T-helper 2 cell treated with Interferon-gamma antibody and Interleukin-4, amounts not matched to agents 5 μg/mL and 100 μg/mL, for 36 hours (primary cell): ENCODE results near the gene DNAH2.

Experiments used
- DNase-seq: peaks from one replicate; pipeline ENCODE4 v3.0.0; 2021; ENCODE audit warnings: low spot score
- H3K27ac Mint-ChIP-seq: one replicate; pipeline ENCODE4 v1.8.0; 2021; ENCODE audit warnings: mild to moderate bottlenecking, mixed read lengths
- H3K27me3 Mint-ChIP-seq: one replicate; pipeline ENCODE4 v1.8.0; 2021; ENCODE audit warnings: low read depth, mixed read lengths
- H3K36me3 Mint-ChIP-seq: one replicate; pipeline ENCODE4 v1.8.0; 2021; ENCODE audit warnings: low read depth, mixed read lengths
- H3K4me1 Mint-ChIP-seq: one replicate; pipeline ENCODE4 v1.8.0; 2021; ENCODE audit warnings: low read depth, mixed read lengths
- H3K4me3 Mint-ChIP-seq: one replicate; pipeline ENCODE4 v1.8.0; 2022; ENCODE audit warnings: mild to moderate bottlenecking, moderate library complexity, mixed read lengths
- H3K9me3 Mint-ChIP-seq: one replicate; pipeline ENCODE4 v1.8.0; 2021; ENCODE audit warnings: mixed read lengths

DNAH2 gene

GRCh38 chr17:7755095-7755890 is 37.7 kb downstream of the DNAH2 start:
- Mint-ChIP-seq H3K27ac (no peak overlapping the region), H3K4me1 (no peaks in the 10 kb centered on the region), H3K9me3 (no peaks in the 10 kb centered on the region), H3K27me3 (peaks cover 3% of the 10 kb centered on the region), H3K36me3 (no peaks in the 10 kb centered on the region), H3K4me3 (no peak overlapping the region)
- DNase-seq, result no peak

- Mint-ChIP-seq H3K36me3 (no peaks in the 10 kb centered on the region), H3K27me3 (peaks cover 2% of the 10 kb centered on the region), H3K9me3 (no peaks in the 10 kb centered on the region), H3K27ac (no peak overlapping the region), H3K4me3 (no peak overlapping the region), H3K4me1 (no peaks in the 10 kb centered on the region)
- no peak for DNase-seq
Observed at GRCh38 chr17:7756968-7757367, 39.4 kb downstream of the DNAH2 start.

GRCh38 chr17:7763919-7764318 is 46.4 kb downstream of the DNAH2 start:
- Mint-ChIP-seq H3K9me3 (no peaks in the 10 kb centered on the region), H3K4me1 (no peaks in the 10 kb centered on the region), H3K27ac (no peak overlapping the region), H3K4me3 (no peak overlapping the region), H3K36me3 (no peaks in the 10 kb centered on the region), H3K27me3 (peaks cover 7% of the 10 kb centered on the region)
- DNase-seq, result no peak

GRCh38 chr17:7767004-7767403 is 49.5 kb downstream of the DNAH2 start:
- H3K27me3 Mint-ChIP-seq, result peaks cover 12% of the 10 kb centered on the region
- H3K4me1 Mint-ChIP-seq, result no peaks in the 10 kb centered on the region
- H3K27ac Mint-ChIP-seq, result no peak overlapping the region
- H3K9me3 Mint-ChIP-seq, result no peaks in the 10 kb centered on the region
- no peaks in the 10 kb centered on the region for H3K36me3 Mint-ChIP-seq
- DNase-seq, result no peak
- H3K4me3 Mint-ChIP-seq, result no peak overlapping the region

GRCh38 chr17:7767405-7768021 is 50.0 kb downstream of the DNAH2 start:
- Mint-ChIP-seq H3K27ac (no peak overlapping the region), H3K9me3 (no peaks in the 10 kb centered on the region), H3K27me3 (peaks cover 12% of the 10 kb centered on the region), H3K36me3 (no peaks in the 10 kb centered on the region), H3K4me1 (no peaks in the 10 kb centered on the region), H3K4me3 (no peak overlapping the region)
- DNase-seq, result no peak

- no peaks in the 10 kb centered on the region for H3K36me3 Mint-ChIP-seq
- H3K4me3 Mint-ChIP-seq, result no peak overlapping the region
- no peak for DNase-seq
- H3K27me3 Mint-ChIP-seq, result peaks cover 14% of the 10 kb centered on the region
- no peak overlapping the region for H3K27ac Mint-ChIP-seq
- H3K4me1 Mint-ChIP-seq, result no peaks in the 10 kb centered on the region
- H3K9me3 Mint-ChIP-seq, result no peaks in the 10 kb centered on the region
Observed at GRCh38 chr17:7769854-7770253, 52.3 kb downstream of the DNAH2 start.

- H3K27ac Mint-ChIP-seq, result no peak overlapping the region
Observed at GRCh38 chr17:7774055-7774521, 56.5 kb downstream of the DNAH2 start.

GRCh38 chr17:7775051-7775450 is 57.5 kb downstream of the DNAH2 start:
- no peaks in the 10 kb centered on the region for H3K36me3 Mint-ChIP-seq
- H3K27ac Mint-ChIP-seq, result no peak overlapping the region
- H3K27me3 Mint-ChIP-seq, result peaks cover 9% of the 10 kb centered on the region
- DNase-seq, result no peak
- H3K4me1 Mint-ChIP-seq, result no peaks in the 10 kb centered on the region
- H3K9me3 Mint-ChIP-seq, result no peaks in the 10 kb centered on the region
- no peak overlapping the region for H3K4me3 Mint-ChIP-seq

More at GRCh38 chr17:7774055-7774521, 56.5 kb downstream of the DNAH2 start:
- Mint-ChIP-seq H3K36me3 (no peaks in the 10 kb centered on the region), H3K27me3 (peaks cover 11% of the 10 kb centered on the region), H3K9me3 (no peaks in the 10 kb centered on the region), H3K4me3 (no peak overlapping the region), H3K4me1 (no peaks in the 10 kb centered on the region)
- no peak for DNase-seq

- Mint-ChIP-seq H3K36me3 (no peaks in the 10 kb centered on the region), H3K4me3 (no peak overlapping the region), H3K27ac (no peak overlapping the region), H3K4me1 (no peaks in the 10 kb centered on the region), H3K9me3 (no peaks in the 10 kb centered on the region), H3K27me3 (peaks cover 6% of the 10 kb centered on the region)
- DNase-seq, result no peak
Observed at GRCh38 chr17:7777017-7777416, 59.5 kb downstream of the DNAH2 start.

- H3K36me3 Mint-ChIP-seq, result no peaks in the 10 kb centered on the region
- H3K27me3 Mint-ChIP-seq, result peaks cover 9% of the 10 kb centered on the region
- no peak overlapping the region for H3K27ac Mint-ChIP-seq
- H3K9me3 Mint-ChIP-seq, result no peaks in the 10 kb centered on the region
- H3K4me3 Mint-ChIP-seq, result no peak overlapping the region
- no peak for DNase-seq
- no peaks in the 10 kb centered on the region for H3K4me1 Mint-ChIP-seq
Observed at GRCh38 chr17:7780736-7781135, 63.2 kb downstream of the DNAH2 start.

GRCh38 chr17:7781429-7781828 is 63.9 kb downstream of the DNAH2 start:
- Mint-ChIP-seq H3K9me3 (no peaks in the 10 kb centered on the region), H3K4me3 (no peak overlapping the region), H3K36me3 (no peaks in the 10 kb centered on the region), H3K27me3 (peaks cover 8% of the 10 kb centered on the region), H3K4me1 (no peaks in the 10 kb centered on the region), H3K27ac (no peak overlapping the region)
- DNase-seq, result no peak

GRCh38 chr17:7782240-7782639 is 64.7 kb downstream of the DNAH2 start:
- H3K4me1 Mint-ChIP-seq, result no peaks in the 10 kb centered on the region
- H3K27ac Mint-ChIP-seq, result no peak overlapping the region

GRCh38 chr17:7786866-7787265 is 69.3 kb downstream of the DNAH2 start:
- no peaks in the 10 kb centered on the region for H3K9me3 Mint-ChIP-seq
- no peak overlapping the region for H3K27ac Mint-ChIP-seq
- H3K4me3 Mint-ChIP-seq, result no peak overlapping the region
- no peak for DNase-seq
- H3K27me3 Mint-ChIP-seq, result peaks cover 6% of the 10 kb centered on the region
- no peaks in the 10 kb centered on the region for H3K36me3 Mint-ChIP-seq
- H3K4me1 Mint-ChIP-seq, result no peaks in the 10 kb centered on the region

More at GRCh38 chr17:7782240-7782639, 64.7 kb downstream of the DNAH2 start:
- no peak overlapping the region for H3K4me3 Mint-ChIP-seq
- no peaks in the 10 kb centered on the region for H3K36me3 Mint-ChIP-seq
- no peak for DNase-seq
- H3K27me3 Mint-ChIP-seq, result peaks cover 6% of the 10 kb centered on the region
- H3K9me3 Mint-ChIP-seq, result no peaks in the 10 kb centered on the region

GRCh38 chr17:7789131-7789530 is 71.6 kb downstream of the DNAH2 start:
- H3K4me1 Mint-ChIP-seq, result no peaks in the 10 kb centered on the region
- no peak overlapping the region for H3K27ac Mint-ChIP-seq
- no peaks in the 10 kb centered on the region for H3K36me3 Mint-ChIP-seq
- no peaks in the 10 kb centered on the region for H3K27me3 Mint-ChIP-seq
- no peak for DNase-seq
- H3K9me3 Mint-ChIP-seq, result no peaks in the 10 kb centered on the region
- no peak overlapping the region for H3K4me3 Mint-ChIP-seq
